Esophagus squamous epithelium (tissue), 4 donors: ENCODE measurements around the gene GAGE12C.
"Not testable (repeated sequence)": the region's sequence is repeated elsewhere in the genome, so short reads cannot be mapped to it uniquely, and the experiment has no call there.

ENCODE experiments used
- POLR2A ChIP-seq, 4 donors: fragments of 450-650 bp; IDR thresholded peaks; one replicate each; pipeline ENCODE4 v1.6.1; 2017; ENCODE audit warnings: antibody characterized with exemption in 4 of 4, mild to moderate bottlenecking in 4 of 4, moderate library complexity in 3 of 4
- TF ChIP-seq, protein P1 (sequence below), 6 experiments: fragments of 450-650 bp in 4 of 6; fragments of 200-600 bp in 2 of 6; sonication (generic) in 2 of 6; IDR thresholded peaks; one replicate each; pipeline ENCODE4 v1.5.1; 2016 to 2019; ENCODE audit warnings: antibody characterized with exemption in 6 of 6, mild to moderate bottlenecking in 4 of 6, moderate library complexity in 4 of 6

DNA sequence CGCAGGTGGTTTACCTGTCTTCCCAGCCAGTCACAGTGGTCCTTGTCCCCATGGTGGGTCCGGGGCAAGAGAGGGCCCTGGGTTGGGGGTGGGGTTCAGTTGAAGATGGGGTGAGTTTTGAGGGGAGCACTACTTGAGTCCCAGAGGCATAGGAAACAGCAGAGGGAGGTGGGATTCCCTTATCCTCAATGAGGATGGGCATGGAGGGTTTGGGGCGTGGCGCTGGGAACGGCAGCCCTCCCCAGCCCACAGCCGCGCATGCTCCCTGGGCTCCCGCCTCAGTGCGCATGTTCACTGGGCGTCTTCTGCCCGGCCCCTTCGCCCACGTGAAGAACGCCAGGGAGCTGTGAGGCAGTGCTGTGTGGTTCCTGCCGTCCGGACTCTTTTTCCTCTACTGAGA is 47.7 kb downstream of the GAGE12C start, which contains the start of gene GAGE12H:
- TF ChIP-seq POLR2A (IDR thresholded peaks at IDR 0.05): not testable (repeated sequence)
- TF ChIP-seq, protein P1, sequence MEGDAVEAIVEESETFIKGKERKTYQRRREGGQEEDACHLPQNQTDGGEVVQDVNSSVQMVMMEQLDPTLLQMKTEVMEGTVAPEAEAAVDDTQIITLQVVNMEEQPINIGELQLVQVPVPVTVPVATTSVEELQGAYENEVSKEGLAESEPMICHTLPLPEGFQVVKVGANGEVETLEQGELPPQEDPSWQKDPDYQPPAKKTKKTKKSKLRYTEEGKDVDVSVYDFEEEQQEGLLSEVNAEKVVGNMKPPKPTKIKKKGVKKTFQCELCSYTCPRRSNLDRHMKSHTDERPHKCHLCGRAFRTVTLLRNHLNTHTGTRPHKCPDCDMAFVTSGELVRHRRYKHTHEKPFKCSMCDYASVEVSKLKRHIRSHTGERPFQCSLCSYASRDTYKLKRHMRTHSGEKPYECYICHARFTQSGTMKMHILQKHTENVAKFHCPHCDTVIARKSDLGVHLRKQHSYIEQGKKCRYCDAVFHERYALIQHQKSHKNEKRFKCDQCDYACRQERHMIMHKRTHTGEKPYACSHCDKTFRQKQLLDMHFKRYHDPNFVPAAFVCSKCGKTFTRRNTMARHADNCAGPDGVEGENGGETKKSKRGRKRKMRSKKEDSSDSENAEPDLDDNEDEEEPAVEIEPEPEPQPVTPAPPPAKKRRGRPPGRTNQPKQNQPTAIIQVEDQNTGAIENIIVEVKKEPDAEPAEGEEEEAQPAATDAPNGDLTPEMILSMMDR (IDR thresholded peaks at IDR 0.05): not testable (repeated sequence)
